PC-3 (cell line): Measurements from ENCODE around the gene GPR108. TPM values are rescaled to one million over a fixed set of nuclear protein-coding genes. Genes with fewer than 3 reads are reported as not detected.

Experiments used
- ATAC-seq: fragments of 200-7000 bp; cut with Tn5 transposase; 2 replicates; pipeline ENCODE4 v1.9.1; 2020; ENCODE audit warnings: mild to moderate bottlenecking, moderate library complexity
- BruUV-seq: library from RNA; stranded (reverse); fragments of 400-500 nt; replicated peaks from 2 replicates; lab custom pipeline; 2021; lab: Mats Ljungman, UMichigan
- CTCF ChIA-PET: fragments of 300-600 bp; sonication (Branson Sonifier 250); formaldehyde crosslinking; loops from one replicate; lab custom pipeline; 2022; ENCODE audit warnings: antibody characterized with exemption; lab: Charles Lee
- POLR2A ChIA-PET: fragments of 300-600 bp; sonication (Branson Sonifier 250); formaldehyde crosslinking; loops from one replicate; lab custom pipeline; 2022; ENCODE audit warnings: antibody characterized with exemption; ENCODE audit not compliant: unreplicated experiment; lab: Charles Lee
- DNase-seq: peaks from one replicate; pipeline ENCODE4 v3.0.0-alpha.2; 2015
- H2AFZ ChIP-seq: fragments of 300-600 bp; sonication (generic); 2 replicates; pipeline ENCODE4 v1.6.0; 2016; ENCODE audit warnings: antibody characterized with exemption, low read length
- H3F3A ChIP-seq: fragments of 300-600 bp; sonication (generic); one replicate; pipeline ENCODE4 v1.6.0; 2017; ENCODE audit warnings: antibody characterized with exemption, low read length, control low read depth, mild to moderate bottlenecking; ENCODE audit not compliant: unreplicated experiment
- H3K27ac ChIP-seq: fragments of 300-600 bp; sonication (generic); 2 replicates; pipeline ENCODE4 v1.5.1; 2016; ENCODE audit warnings: mild to moderate bottlenecking, low read length
- H3K27me3 ChIP-seq: fragments of 300-600 bp; sonication (generic); 2 replicates; pipeline ENCODE4 v1.6.1; 2016; ENCODE audit warnings: low read length, mixed read lengths
- H3K36me3 ChIP-seq: fragments of 300-600 bp; sonication (generic); 2 replicates; pipeline ENCODE4 v1.6.1; 2016; ENCODE audit warnings: low read depth, mixed run types, low read length, mixed read lengths
- H3K4me1 ChIP-seq: fragments of 300-600 bp; sonication (generic); 2 replicates; pipeline ENCODE4 v1.5.1; 2016; ENCODE audit warnings: low read length; ENCODE audit not compliant: insufficient read depth
- H3K4me2 ChIP-seq: fragments of 300-600 bp; sonication (generic); 2 replicates; pipeline ENCODE4 v1.6.0; 2016; ENCODE audit warnings: low read length
- H3K4me3 ChIP-seq: fragments of 300-600 bp; sonication (generic); 2 replicates; pipeline ENCODE4 v1.5.1; 2016; ENCODE audit warnings: mild to moderate bottlenecking, low read length, mixed read lengths
- H3K79me2 ChIP-seq: fragments of 300-600 bp; sonication (generic); 2 replicates; pipeline ENCODE4 v1.6.1; 2017; ENCODE audit warnings: low read length, mixed read lengths
- H3K9ac ChIP-seq: fragments of 300-600 bp; sonication (generic); 2 replicates; pipeline ENCODE4 v1.6.0; 2016; ENCODE audit warnings: mild to moderate bottlenecking, low read length
- H3K9me2 ChIP-seq: fragments of 300-600 bp; sonication (generic); replicated peaks from 2 replicates; pipeline ENCODE4 v1.6.1; 2016; ENCODE audit warnings: mixed run types, low read length, mixed read lengths
- H3K9me3 ChIP-seq: fragments of 300-600 bp; sonication (generic); 2 replicates; pipeline ENCODE4 v1.6.1; 2016; ENCODE audit warnings: low read length, mixed read lengths
- H4K20me1 ChIP-seq: fragments of 300-600 bp; sonication (generic); 2 replicates; pipeline ENCODE4 v1.6.1; 2016; ENCODE audit warnings: low read length, mixed read lengths
- EZH2 ChIP-seq: fragments of 300-600 bp; sonication (generic); IDR thresholded peaks from one replicate; pipeline ENCODE4 v1.6.1; 2017; ENCODE audit warnings: antibody characterized with exemption, mild to moderate bottlenecking, low read length; ENCODE audit not compliant: unreplicated experiment
- EZH2phosphoT487 ChIP-seq: fragments of 300-600 bp; sonication (generic); IDR thresholded peaks from 2 replicates; pipeline ENCODE4 v1.6.1; 2018; ENCODE audit warnings: mild to moderate bottlenecking, antibody characterized with exemption, low read length, borderline replicate concordance
- intact Hi-C: fragments of 100-400 bp; cut with micrococcal nuclease; formaldehyde crosslinking; loops from 2 replicates; pipeline ENCODE4 v1.9.0; 2023
- total RNA-seq: library from RNA; depleted of rRNA; stranded (reverse); fragments of >200 nt; gene quantifications from 2 replicates; pipeline ENCODE4 v1.2.3, GENCODE V29; 2014
- TF ChIP-seq, protein P1 (sequence below): fragments of 300-600 bp; sonication (generic); conservative IDR thresholded peaks from 2 replicates; pipeline ENCODE4 v1.5.1; 2017; ENCODE audit warnings: antibody characterized with exemption, low read depth, mild to moderate bottlenecking, low read length

GPR108 gene
- total RNA-seq, 1 experiment from 2014 or later = 78.7 TPM

DNA sequence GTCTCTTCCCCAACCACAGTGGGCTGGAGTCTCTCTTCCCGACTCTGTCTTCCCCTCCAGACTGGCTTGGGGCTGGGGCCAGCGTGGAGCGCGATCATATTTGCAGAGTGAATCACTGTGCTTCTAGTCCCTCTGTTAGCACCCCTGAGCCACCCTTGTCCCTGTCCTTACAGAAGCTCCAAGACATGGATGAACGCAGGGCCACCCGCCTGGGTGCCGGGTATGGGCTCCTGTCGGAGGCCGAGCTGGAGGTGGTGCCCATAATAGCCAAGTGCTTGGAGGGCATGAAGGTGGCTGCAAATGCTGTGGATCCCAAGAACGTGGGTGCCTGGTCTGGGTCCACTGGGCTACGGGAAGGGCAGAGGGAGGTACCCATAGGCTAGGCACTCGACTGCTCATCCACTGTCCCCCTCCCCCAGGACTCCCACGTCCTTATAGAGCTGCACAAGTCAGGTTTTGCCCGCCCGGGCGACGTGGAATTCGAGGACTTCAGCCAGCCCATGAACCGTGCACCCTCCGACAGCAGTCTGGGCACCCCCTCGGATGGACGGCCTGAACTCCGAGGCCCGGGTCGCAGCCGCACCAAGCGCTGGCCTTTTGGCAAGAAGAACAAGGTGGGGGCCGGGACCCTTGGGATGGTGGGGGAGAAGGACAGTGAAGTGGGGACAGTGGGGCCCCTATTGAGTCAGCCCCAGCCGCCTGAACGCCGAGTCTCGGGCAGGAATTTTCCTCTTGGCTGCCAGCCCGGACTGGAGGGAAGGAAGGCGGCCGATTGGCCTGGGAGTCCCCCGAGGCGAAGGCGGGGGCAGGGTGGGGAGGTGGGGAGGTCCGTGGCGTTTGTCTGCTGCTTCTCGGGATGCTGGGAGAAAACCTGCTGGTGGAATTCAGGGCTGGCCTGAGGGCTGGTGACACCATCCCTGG lies 7.3 kb upstream of the GPR108 start:
- no peaks in the 10 kb centered on the region for H3K9me3 ChIP-seq
- peak overlapping the region; percentile 85 for H3K27ac ChIP-seq
- H3K4me1 ChIP-seq = peaks cover 37% of the 10 kb centered on the region
- BruUV-seq = no TSS peak
- H3K27me3 ChIP-seq = no peaks in the 10 kb centered on the region
- peaks cover 47% of the 10 kb centered on the region for H3K79me2 ChIP-seq
- H2AFZ ChIP-seq = peak overlapping the region; percentile 31; the same call in 1 of the 2 replicates
- POLR2A ChIA-PET = interaction anchor here (0.5 kb wide), 1 partner anchor 663 kb away, joined by 4 read pairs; no protein-coding TSS in a partner anchor
- ATAC-seq = peak; percentile 71
- H3K4me2 ChIP-seq = peak overlapping the region; percentile 79
- intact Hi-C loops = loop anchor here (5.0 kb wide), 1 partner anchor 767 kb away; the partner anchor contains the start of gene RANBP3
- peak overlapping the region; percentile 58 for H3K9ac ChIP-seq
- CTCF ChIA-PET = no interaction called here
- DNase-seq = peak; percentile 96
- H3F3A ChIP-seq = no peaks in the 10 kb centered on the region
- no peaks in the 10 kb centered on the region for H3K9me2 ChIP-seq
- TF ChIP-seq, protein P1, sequence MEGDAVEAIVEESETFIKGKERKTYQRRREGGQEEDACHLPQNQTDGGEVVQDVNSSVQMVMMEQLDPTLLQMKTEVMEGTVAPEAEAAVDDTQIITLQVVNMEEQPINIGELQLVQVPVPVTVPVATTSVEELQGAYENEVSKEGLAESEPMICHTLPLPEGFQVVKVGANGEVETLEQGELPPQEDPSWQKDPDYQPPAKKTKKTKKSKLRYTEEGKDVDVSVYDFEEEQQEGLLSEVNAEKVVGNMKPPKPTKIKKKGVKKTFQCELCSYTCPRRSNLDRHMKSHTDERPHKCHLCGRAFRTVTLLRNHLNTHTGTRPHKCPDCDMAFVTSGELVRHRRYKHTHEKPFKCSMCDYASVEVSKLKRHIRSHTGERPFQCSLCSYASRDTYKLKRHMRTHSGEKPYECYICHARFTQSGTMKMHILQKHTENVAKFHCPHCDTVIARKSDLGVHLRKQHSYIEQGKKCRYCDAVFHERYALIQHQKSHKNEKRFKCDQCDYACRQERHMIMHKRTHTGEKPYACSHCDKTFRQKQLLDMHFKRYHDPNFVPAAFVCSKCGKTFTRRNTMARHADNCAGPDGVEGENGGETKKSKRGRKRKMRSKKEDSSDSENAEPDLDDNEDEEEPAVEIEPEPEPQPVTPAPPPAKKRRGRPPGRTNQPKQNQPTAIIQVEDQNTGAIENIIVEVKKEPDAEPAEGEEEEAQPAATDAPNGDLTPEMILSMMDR = no peak
- TF ChIP-seq EZH2 (no peak), EZH2phosphoT487 (no peak)
- H3K36me3 ChIP-seq = peaks cover 44% of the 10 kb centered on the region
- peak overlapping the region; percentile 46 for H3K4me3 ChIP-seq
- H4K20me1 ChIP-seq = no peaks in the 10 kb centered on the region

DNA sequence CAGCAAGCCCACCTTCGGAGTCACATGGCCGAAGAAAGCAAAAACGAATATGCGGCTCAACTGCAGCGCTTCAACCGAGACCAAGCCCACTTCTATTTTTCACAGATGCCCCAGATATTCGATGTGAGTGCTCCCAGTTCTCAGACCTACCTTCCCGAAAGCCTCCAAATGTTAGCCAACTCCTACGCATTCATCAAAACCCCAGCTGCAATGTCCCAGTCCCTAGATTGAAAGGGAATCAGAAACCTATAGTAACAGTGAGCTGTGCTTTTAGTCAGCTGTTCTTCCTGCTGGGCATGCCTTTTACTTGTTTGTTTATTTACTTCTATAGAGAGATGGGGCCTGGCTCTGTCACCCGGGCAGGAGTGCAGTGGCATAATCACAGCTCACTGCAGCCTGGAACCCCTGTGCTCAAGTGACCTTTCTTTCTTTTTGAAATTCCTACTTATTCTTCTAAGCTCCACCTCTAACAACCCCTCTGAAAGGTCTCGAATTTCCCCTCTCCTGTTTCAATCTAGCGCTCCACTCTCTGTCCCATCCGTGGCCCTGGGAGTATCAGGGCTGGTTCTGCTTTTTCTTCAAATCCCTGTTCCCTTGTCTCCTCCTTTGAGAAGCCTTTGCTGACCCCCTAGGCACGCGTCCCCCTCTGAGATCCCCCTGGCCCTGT lies 6.5 kb upstream of the GPR108 start:
- peak overlapping the region; percentile 85 for H3K27ac ChIP-seq
- no TSS peak for BruUV-seq
- H3K9me2 ChIP-seq = no peaks in the 10 kb centered on the region
- no peaks in the 10 kb centered on the region for H3F3A ChIP-seq
- H3K27me3 ChIP-seq = no peaks in the 10 kb centered on the region
- H4K20me1 ChIP-seq = no peaks in the 10 kb centered on the region
- H3K9me3 ChIP-seq = no peaks in the 10 kb centered on the region
- peak overlapping the region; percentile 58 for H3K9ac ChIP-seq
- no peak overlapping the region for H2AFZ ChIP-seq
- DNase-seq = peak; percentile 47
- peak; percentile 6 for ATAC-seq
- H3K4me2 ChIP-seq = peak overlapping the region; percentile 79
- TF ChIP-seq, protein P1 = no peak
- TF ChIP-seq EZH2 (no peak), EZH2phosphoT487 (no peak)
- H3K79me2 ChIP-seq = peaks cover 47% of the 10 kb centered on the region
- intact Hi-C loops = no loop called here
- ChIA-PET CTCF (interaction anchor here (0.7 kb wide), 1 partner anchor 119 kb away, joined by 3 read pairs; no protein-coding TSS in a partner anchor), POLR2A (interaction anchor here (0.5 kb wide), 2 partner anchors 391 to 662 kb away, joined by 3 to 4 read pairs; no protein-coding TSS in a partner anchor)
- H3K4me1 ChIP-seq = peaks cover 41% of the 10 kb centered on the region
- peak overlapping the region; percentile 46 for H3K4me3 ChIP-seq
- peaks cover 37% of the 10 kb centered on the region for H3K36me3 ChIP-seq
